OCI-LY1 (cell line): Measurements from ENCODE around the gene PBX1.

Source experiments
- H2AFZ ChIP-seq: fragments of 200-600 bp; sonication (generic), shearing (Covaris generic); 2 replicates; pipeline ENCODE4 v1.6.0; 2014; ENCODE audit warnings: antibody characterized with exemption, mild to moderate bottlenecking, low read length
- H3F3A ChIP-seq: fragments of 200-600 bp; sonication (generic), shearing (Covaris generic); 2 replicates; pipeline ENCODE4 v1.6.0; 2014; ENCODE audit warnings: mild to moderate bottlenecking, antibody characterized with exemption, low read length, moderate library complexity; ENCODE audit not compliant: insufficient read depth
- H3K27ac ChIP-seq: fragments of 200-600 bp; sonication (generic); 2 replicates; pipeline ENCODE4 v1.5.1; 2014; ENCODE audit warnings: low read length, mixed run types, mild to moderate bottlenecking, low read depth; ENCODE audit not compliant: poor library complexity, severe bottlenecking
- H3K27me3 ChIP-seq: fragments of 200-600 bp; sonication (generic); 2 replicates; pipeline ENCODE4 v1.6.0; 2014; ENCODE audit warnings: antibody characterized with exemption, mild to moderate bottlenecking, low read length, moderate library complexity; ENCODE audit not compliant: insufficient read depth
- H3K36me3 ChIP-seq: fragments of 200-600 bp; sonication (generic); 2 replicates; pipeline ENCODE4 v1.6.1; 2014; ENCODE audit warnings: mild to moderate bottlenecking, antibody characterized with exemption, low read length, moderate library complexity, mixed read lengths; ENCODE audit not compliant: insufficient read depth
- H3K4me1 ChIP-seq: fragments of 200-600 bp; sonication (generic); 2 replicates; pipeline ENCODE4 v1.5.1; 2014; ENCODE audit warnings: mild to moderate bottlenecking, low read length, moderate library complexity; ENCODE audit not compliant: insufficient read depth, severe bottlenecking
- H3K4me2 ChIP-seq: fragments of 200-600 bp; sonication (generic), shearing (Covaris generic); 2 replicates; pipeline ENCODE4 v1.6.1; 2014; ENCODE audit warnings: low read length
- H3K4me3 ChIP-seq: fragments of 200-600 bp; sonication (generic); 2 replicates; pipeline ENCODE4 v1.5.1; 2014; ENCODE audit warnings: low read length, low read depth, mild to moderate bottlenecking, mixed read lengths; ENCODE audit not compliant: poor library complexity, severe bottlenecking
- H3K79me2 ChIP-seq: fragments of 200-600 bp; shearing (Covaris generic); 2 replicates; pipeline ENCODE4 v1.6.1; 2016; ENCODE audit warnings: mixed run types, low read length, mixed read lengths; ENCODE audit not compliant: insufficient read depth
- H3K9ac ChIP-seq: fragments of 200-600 bp; sonication (generic), shearing (Covaris generic); 2 replicates; pipeline ENCODE4 v1.6.1; 2014; ENCODE audit warnings: mild to moderate bottlenecking, low read length, mixed read lengths
- H3K9me2 ChIP-seq: fragments of 200-600 bp; sonication (generic), shearing (Covaris generic); 2 replicates; pipeline ENCODE4 v1.6.1; 2014; ENCODE audit warnings: low read depth, mild to moderate bottlenecking, low read length, mixed read lengths
- H3K9me3 ChIP-seq: fragments of 200-600 bp; shearing (Covaris generic); 2 replicates; pipeline ENCODE4 v1.6.1; 2014; ENCODE audit warnings: low read length, mixed read lengths
- H4K20me1 ChIP-seq: fragments of 200-600 bp; sonication (generic), shearing (Covaris generic); 2 replicates; pipeline ENCODE4 v1.6.0; 2016; ENCODE audit warnings: mild to moderate bottlenecking, low read length; ENCODE audit not compliant: insufficient read depth
- EZH2 ChIP-seq: fragments of 200-600 bp; sonication (generic), shearing (Covaris generic); IDR thresholded peaks from 2 replicates; pipeline ENCODE4 v1.8.0; 2017; ENCODE audit warnings: borderline replicate concordance, mixed run types, mild to moderate bottlenecking, antibody characterized with exemption, low read length, moderate library complexity, mixed read lengths
- TF ChIP-seq, protein P1 (sequence below): fragments of 200-600 bp; sonication (generic), shearing (Covaris generic); IDR thresholded peaks from 2 replicates; pipeline ENCODE4 v1.5.1; 2017; ENCODE audit warnings: mild to moderate bottlenecking, antibody characterized with exemption, low read length, moderate library complexity, mixed read lengths

PBX1 gene

DNA sequence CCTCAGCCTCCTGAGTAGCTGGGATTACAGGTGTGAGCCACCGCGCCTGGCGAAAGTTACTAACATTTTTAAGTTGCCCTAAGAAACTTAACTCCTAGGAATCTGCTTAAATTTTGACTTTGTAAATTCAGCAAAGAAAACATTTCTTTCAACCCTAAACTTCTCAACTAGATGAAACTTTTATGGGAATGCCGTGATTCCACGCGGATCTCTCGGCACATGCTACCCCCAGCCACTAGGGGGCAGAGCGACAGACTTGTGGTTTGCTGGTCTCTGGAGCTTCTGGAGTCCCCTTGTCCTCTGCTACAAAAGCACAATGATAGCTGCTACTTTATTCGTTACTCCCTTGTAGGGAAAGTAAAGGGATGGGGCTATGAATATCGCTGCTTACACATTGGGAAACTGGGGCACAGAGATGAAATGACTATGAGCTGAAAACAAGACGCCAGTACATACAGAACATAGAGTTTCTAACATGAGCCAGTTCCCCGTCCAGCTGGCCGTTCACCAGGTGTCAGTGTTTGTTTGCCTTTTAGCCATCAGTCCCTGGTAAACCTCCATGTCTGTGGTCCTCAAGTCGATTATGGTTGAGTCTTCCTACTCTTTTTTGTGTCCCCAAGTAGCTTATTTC is 114.7 kb downstream of the PBX1 start:
- no peak for TF ChIP-seq EZH2
- TF ChIP-seq, protein P1, sequence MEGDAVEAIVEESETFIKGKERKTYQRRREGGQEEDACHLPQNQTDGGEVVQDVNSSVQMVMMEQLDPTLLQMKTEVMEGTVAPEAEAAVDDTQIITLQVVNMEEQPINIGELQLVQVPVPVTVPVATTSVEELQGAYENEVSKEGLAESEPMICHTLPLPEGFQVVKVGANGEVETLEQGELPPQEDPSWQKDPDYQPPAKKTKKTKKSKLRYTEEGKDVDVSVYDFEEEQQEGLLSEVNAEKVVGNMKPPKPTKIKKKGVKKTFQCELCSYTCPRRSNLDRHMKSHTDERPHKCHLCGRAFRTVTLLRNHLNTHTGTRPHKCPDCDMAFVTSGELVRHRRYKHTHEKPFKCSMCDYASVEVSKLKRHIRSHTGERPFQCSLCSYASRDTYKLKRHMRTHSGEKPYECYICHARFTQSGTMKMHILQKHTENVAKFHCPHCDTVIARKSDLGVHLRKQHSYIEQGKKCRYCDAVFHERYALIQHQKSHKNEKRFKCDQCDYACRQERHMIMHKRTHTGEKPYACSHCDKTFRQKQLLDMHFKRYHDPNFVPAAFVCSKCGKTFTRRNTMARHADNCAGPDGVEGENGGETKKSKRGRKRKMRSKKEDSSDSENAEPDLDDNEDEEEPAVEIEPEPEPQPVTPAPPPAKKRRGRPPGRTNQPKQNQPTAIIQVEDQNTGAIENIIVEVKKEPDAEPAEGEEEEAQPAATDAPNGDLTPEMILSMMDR = peak; percentile 86
- no peaks in the 10 kb centered on the region for H3F3A ChIP-seq
- no peak overlapping the region for H3K4me3 ChIP-seq
- no peaks in the 10 kb centered on the region for H3K9me3 ChIP-seq
- no peak overlapping the region for H3K27ac ChIP-seq
- no peaks in the 10 kb centered on the region for H3K4me1 ChIP-seq
- H3K4me2 ChIP-seq = no peak overlapping the region
- no peaks in the 10 kb centered on the region for H3K79me2 ChIP-seq
- H2AFZ ChIP-seq = no peak overlapping the region
- no peaks in the 10 kb centered on the region for H3K36me3 ChIP-seq
- no peaks in the 10 kb centered on the region; the same call in 1 of the 2 replicates for H3K27me3 ChIP-seq
- no peaks in the 10 kb centered on the region for H4K20me1 ChIP-seq
- H3K9ac ChIP-seq = no peak overlapping the region
- no peaks in the 10 kb centered on the region for H3K9me2 ChIP-seq

DNA sequence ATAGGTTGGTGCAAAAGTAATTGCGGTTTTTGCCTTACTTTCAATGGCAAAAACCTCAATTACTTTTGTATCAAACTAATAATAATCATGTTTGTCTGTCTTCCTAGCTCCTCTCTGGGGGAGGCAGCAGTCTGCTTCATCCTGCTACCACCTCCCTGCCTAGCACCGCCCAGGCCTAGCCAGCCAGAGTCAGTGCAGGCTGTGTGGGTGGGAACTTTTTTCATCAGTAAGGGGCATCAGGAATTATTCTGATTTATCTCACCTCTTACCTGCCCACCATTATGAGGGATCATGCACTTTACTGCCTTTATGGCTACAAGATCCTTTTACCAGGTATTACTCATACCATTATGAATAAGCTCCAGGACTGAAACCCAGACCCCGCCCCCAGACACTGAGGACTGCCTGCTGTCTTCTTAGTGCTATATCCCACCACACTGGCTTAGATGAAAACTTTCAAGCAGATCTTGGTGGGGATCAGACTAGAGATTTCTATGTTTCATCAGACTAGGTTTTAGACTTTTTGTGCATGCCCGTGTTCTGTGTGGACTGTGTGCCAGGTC is 116.4 kb downstream of the PBX1 start:
- H3K36me3 ChIP-seq = no peaks in the 10 kb centered on the region
- H3K79me2 ChIP-seq = no peaks in the 10 kb centered on the region
- TF ChIP-seq, protein P1 = no peak
- TF ChIP-seq EZH2 = no peak
- no peaks in the 10 kb centered on the region for H3K9me2 ChIP-seq
- H3K9me3 ChIP-seq = no peaks in the 10 kb centered on the region
- no peaks in the 10 kb centered on the region for H3K4me1 ChIP-seq
- H3K27me3 ChIP-seq = no peaks in the 10 kb centered on the region; the same call in 1 of the 2 replicates
- no peak overlapping the region for H3K4me2 ChIP-seq
- no peaks in the 10 kb centered on the region for H4K20me1 ChIP-seq
- H3K27ac ChIP-seq = no peak overlapping the region
- H3F3A ChIP-seq = no peaks in the 10 kb centered on the region
- H3K9ac ChIP-seq = no peak overlapping the region
- H3K4me3 ChIP-seq = no peak overlapping the region
- no peak overlapping the region for H2AFZ ChIP-seq

DNA sequence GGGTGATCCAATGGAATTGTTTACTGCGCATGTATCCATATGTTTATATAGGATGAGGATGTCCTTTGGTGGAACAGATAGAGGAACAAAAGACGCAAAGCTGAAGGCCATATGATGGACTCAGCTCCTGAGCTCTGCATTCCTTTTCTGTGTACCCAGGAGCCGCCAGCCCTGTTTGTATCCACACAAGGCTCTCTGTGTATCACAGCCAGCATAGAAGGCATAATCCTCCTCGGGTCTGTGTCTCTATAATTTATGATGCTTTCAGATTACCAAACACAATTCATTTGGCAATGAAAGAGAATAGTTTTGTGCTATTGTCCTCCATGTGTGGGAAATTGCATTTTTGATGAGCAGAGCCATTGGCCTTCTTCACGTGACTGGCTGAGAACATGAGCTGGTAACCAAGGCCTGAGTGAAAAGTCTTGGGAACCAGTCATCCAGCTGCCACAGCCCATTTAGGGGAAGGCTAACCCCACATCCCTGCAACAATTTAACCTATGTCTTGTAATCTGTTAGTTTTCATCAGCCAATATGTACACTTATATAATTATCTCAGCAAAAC is 119.2 kb downstream of the PBX1 start:
- no peaks in the 10 kb centered on the region for H3K79me2 ChIP-seq
- no peaks in the 10 kb centered on the region for H3K4me1 ChIP-seq

More for the DNA sequence above, 119.2 kb downstream of the PBX1 start:
- Histone ChIP-seq H2AFZ (no peak overlapping the region), H3F3A (no peaks in the 10 kb centered on the region), H3K9me2 (no peaks in the 10 kb centered on the region), H3K27me3 (peaks cover under 1% of the 10 kb centered on the region), H3K9ac (no peak overlapping the region), H3K36me3 (no peaks in the 10 kb centered on the region), H3K4me2 (no peak overlapping the region), H4K20me1 (no peaks in the 10 kb centered on the region), H3K27ac (no peak overlapping the region), H3K4me3 (no peak overlapping the region), H3K9me3 (no peaks in the 10 kb centered on the region)
- no peak for TF ChIP-seq EZH2
